SH-SY5Y (cell line): ENCODE data around the gene TEPSIN.

Experiments used
- GATA2 ChIP-seq: IDR thresholded peaks from 2 replicates; pipeline ENCODE4 v1.6.1; 2011; ENCODE audit warnings: mild to moderate bottlenecking, low read depth, low read length
- GATA3 ChIP-seq: IDR thresholded peaks from 2 replicates; pipeline ENCODE4 v1.6.1; 2011; ENCODE audit warnings: low read depth, mild to moderate bottlenecking, low read length, moderate library complexity

GRCh38 chr17:81278831-81279230, 40.0 kb upstream of the TEPSIN start:
- TF ChIP-seq GATA2, result no peak
- no peak for TF ChIP-seq GATA3
